ENCODE data around the gene PDSS2. TPM values are rescaled to one million over a fixed set of nuclear protein-coding genes. Genes with fewer than 3 reads are reported as not detected.

The PDSS2 gene
- total RNA-seq, 1 donor from 2014 or later, result 16.2 TPM

- peak overlapping the region; percentile 47 for H3K27ac ChIP-seq
Measured at GRCh38 chr6:107329063-107329860, 130.1 kb downstream of the PDSS2 start.

GRCh38 chr6:107328081-107328480 lies 131.3 kb downstream of the PDSS2 start:
- Histone ChIP-seq H3K27ac (no peak overlapping the region), H3K4me3 (no peak overlapping the region), H3K27me3 (no peaks in the 10 kb centered on the region), H3K9me3 (no peaks in the 10 kb centered on the region), H3K36me3 (no peaks in the 10 kb centered on the region), H3K4me1 (peaks cover 6% of the 10 kb centered on the region)
- intact Hi-C loops (cut with DNase I), result no loop called here
- ATAC-seq (no peak), DNase-seq (no peak)
- TF ChIP-seq, protein P1, sequence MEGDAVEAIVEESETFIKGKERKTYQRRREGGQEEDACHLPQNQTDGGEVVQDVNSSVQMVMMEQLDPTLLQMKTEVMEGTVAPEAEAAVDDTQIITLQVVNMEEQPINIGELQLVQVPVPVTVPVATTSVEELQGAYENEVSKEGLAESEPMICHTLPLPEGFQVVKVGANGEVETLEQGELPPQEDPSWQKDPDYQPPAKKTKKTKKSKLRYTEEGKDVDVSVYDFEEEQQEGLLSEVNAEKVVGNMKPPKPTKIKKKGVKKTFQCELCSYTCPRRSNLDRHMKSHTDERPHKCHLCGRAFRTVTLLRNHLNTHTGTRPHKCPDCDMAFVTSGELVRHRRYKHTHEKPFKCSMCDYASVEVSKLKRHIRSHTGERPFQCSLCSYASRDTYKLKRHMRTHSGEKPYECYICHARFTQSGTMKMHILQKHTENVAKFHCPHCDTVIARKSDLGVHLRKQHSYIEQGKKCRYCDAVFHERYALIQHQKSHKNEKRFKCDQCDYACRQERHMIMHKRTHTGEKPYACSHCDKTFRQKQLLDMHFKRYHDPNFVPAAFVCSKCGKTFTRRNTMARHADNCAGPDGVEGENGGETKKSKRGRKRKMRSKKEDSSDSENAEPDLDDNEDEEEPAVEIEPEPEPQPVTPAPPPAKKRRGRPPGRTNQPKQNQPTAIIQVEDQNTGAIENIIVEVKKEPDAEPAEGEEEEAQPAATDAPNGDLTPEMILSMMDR (IDR thresholded peaks at IDR 0.05), result no peak

More at GRCh38 chr6:107329063-107329860, 130.1 kb downstream of the PDSS2 start:
- H3K9me3 ChIP-seq, result no peaks in the 10 kb centered on the region
- H3K27me3 ChIP-seq, result no peaks in the 10 kb centered on the region
- no peaks in the 10 kb centered on the region for H3K36me3 ChIP-seq
- DNase-seq, result no peak
- peaks cover 6% of the 10 kb centered on the region for H3K4me1 ChIP-seq
- peak; percentile 69 for ATAC-seq
- TF ChIP-seq, protein P1 (IDR thresholded peaks at IDR 0.05), result no peak
- H3K4me3 ChIP-seq, result no peak overlapping the region
- intact Hi-C loops (cut with DNase I), result no loop called here

DNA sequence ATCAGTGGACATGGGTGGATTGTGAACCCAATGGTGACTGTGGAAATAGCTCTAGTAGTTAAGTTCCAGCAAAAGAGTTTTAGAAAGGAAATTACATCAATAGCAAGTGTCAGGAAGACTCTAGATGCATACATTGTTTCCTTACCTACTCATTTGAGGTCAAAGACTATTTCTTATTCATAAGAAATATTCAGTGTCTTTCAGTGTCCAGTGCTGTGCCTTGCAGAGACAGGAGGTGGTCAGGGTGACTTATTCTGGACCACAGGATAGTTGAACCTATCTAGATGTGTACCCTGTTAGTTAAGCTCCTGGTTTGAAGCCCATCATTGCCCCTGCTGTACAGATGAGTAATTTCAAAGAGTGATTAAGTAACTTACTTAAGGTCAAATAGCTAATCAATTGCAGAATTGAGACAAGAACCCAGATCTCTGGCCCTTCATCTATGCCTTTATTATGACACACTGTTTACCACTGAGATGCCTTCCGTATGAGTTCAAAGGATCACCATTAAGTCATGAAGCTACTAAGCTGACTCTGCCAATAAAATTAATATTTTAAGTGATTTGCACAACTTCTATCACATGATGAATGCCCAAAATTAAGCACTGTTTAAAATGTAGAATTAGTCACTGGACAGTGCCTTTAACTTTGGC lies 136.1 kb downstream of the PDSS2 start:
- no peaks in the 10 kb centered on the region for H3K36me3 ChIP-seq
- DNase-seq (no peak), ATAC-seq (no peak)
- no peaks in the 10 kb centered on the region for H3K9me3 ChIP-seq
- no peak overlapping the region for H3K27ac ChIP-seq
- H3K27me3 ChIP-seq, result no peaks in the 10 kb centered on the region
- no peak overlapping the region for H3K4me3 ChIP-seq
- no peaks in the 10 kb centered on the region for H3K4me1 ChIP-seq
- TF ChIP-seq, protein P1 (IDR thresholded peaks at IDR 0.05), result no peak
- intact Hi-C loops (cut with DNase I), result no loop called here

DNA sequence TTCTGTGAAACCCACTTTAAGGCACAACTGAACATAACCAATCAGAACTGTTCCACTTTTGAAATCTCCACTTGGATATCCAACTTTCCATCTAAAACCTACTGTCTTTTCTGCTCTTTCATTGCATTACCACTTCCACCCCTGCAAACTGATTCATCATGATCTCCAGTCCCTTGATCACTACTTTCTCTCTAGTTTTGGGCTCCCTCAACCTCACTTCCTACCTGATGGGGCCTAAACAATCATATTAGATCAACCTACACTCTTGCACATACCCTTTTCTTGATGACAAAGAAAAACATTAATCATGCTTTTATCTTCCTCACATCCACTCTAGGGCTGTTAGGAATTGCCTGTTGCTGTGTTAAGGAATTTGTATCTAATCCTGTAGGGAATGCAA lies 137.6 kb downstream of the PDSS2 start:
- no peak for ATAC-seq
- Histone ChIP-seq H3K4me3 (no peak overlapping the region), H3K9me3 (no peaks in the 10 kb centered on the region), H3K4me1 (no peaks in the 10 kb centered on the region), H3K27ac (no peak overlapping the region), H3K27me3 (no peaks in the 10 kb centered on the region), H3K36me3 (no peaks in the 10 kb centered on the region)
- intact Hi-C loops (cut with DNase I), result no loop called here
- TF ChIP-seq, protein P1 (IDR thresholded peaks at IDR 0.05), result no peak
- DNase-seq, result no peak

- TF ChIP-seq, protein P1 (IDR thresholded peaks at IDR 0.05), result no peak
- Histone ChIP-seq H3K4me1 (no peaks in the 10 kb centered on the region), H3K4me3 (no peak overlapping the region), H3K36me3 (no peaks in the 10 kb centered on the region), H3K27ac (no peak overlapping the region), H3K27me3 (no peaks in the 10 kb centered on the region), H3K9me3 (no peaks in the 10 kb centered on the region)
- no peak for DNase-seq
- no peak for ATAC-seq
- intact Hi-C loops (cut with DNase I), result no loop called here
Measured at GRCh38 chr6:107319906-107320530, 139.3 kb downstream of the PDSS2 start.
